HG03469 (cell line): Measurements from ENCODE around the gene CCDC102A.

Source experiments
- ATAC-seq: cut with Tn5 transposase; IDR thresholded peaks from one replicate; pipeline ENCODE4 v1.9.1; 2021; ENCODE audit warnings: mild to moderate bottlenecking, moderate library complexity, moderate number of reproducible peaks; ENCODE audit not compliant: unreplicated experiment

Gene CCDC102A

GRCh38 chr16:57522960-57523359, 13.4 kb downstream of the CCDC102A start:
- ATAC-seq, result no peak

GRCh38 chr16:57519796-57520360, 16.5 kb downstream of the CCDC102A start:
- ATAC-seq, result no peak

- ATAC-seq, result no peak
Observed at GRCh38 chr16:57518922-57519321, 17.4 kb downstream of the CCDC102A start.

GRCh38 chr16:57518520-57518919, 17.9 kb downstream of the CCDC102A start:
- no peak for ATAC-seq

GRCh38 chr16:57517397-57518367, 18.7 kb downstream of the CCDC102A start:
- no peak for ATAC-seq

- ATAC-seq, result no peak
Observed at GRCh38 chr16:57516773-57517172, 19.6 kb downstream of the CCDC102A start.

- no peak for ATAC-seq
Observed at GRCh38 chr16:57516176-57516725, 20.1 kb downstream of the CCDC102A start.

- no peak for ATAC-seq
Observed at GRCh38 chr16:57514791-57515600, 21.4 kb downstream of the CCDC102A start.

GRCh38 chr16:57514371-57514770, 22.0 kb downstream of the CCDC102A start:
- ATAC-seq, result no peak

- ATAC-seq, result no peak
Observed at GRCh38 chr16:57513371-57514102, 22.8 kb downstream of the CCDC102A start.

- no peak for ATAC-seq
Observed at GRCh38 chr16:57512296-57513001, 23.9 kb downstream of the CCDC102A start.

- no peak for ATAC-seq
Observed at GRCh38 chr16:57510016-57510871, 26.1 kb downstream of the CCDC102A start.

GRCh38 chr16:57509231-57509923, 27.0 kb downstream of the CCDC102A start:
- no peak for ATAC-seq

GRCh38 chr16:57508035-57508425, 28.3 kb downstream of the CCDC102A start:
- ATAC-seq, result no peak

GRCh38 chr16:57507136-57508034, 29.0 kb downstream of the CCDC102A start:
- no peak for ATAC-seq

GRCh38 chr16:57505169-57505568, 31.2 kb downstream of the CCDC102A start:
- ATAC-seq, result no peak

GRCh38 chr16:57504491-57504890, 31.9 kb downstream of the CCDC102A start:
- ATAC-seq, result no peak
